Measurements from ENCODE around the gene TTC33.

GRCh38 chr5:40606077-40606765 is 149.5 kb downstream of the TTC33 start:
- TF ChIP-seq POLR2AphosphoS5 (IDR thresholded peaks at IDR 0.05) = no peak
- TF ChIP-seq CTCF (IDR thresholded peaks at IDR 0.05 in 8 of 11, conservative IDR thresholded peaks at IDR 0.05 in 3 of 11) = no peak
- no peak for TF ChIP-seq POLR2A (IDR thresholded peaks at IDR 0.05)

Measured in spleen (tissue), 7 donors.